IMR-90 (cell line): ENCODE measurements around the gene DNAH8. TPM values are rescaled to one million over a fixed set of nuclear protein-coding genes. Genes with fewer than 3 reads are reported as not detected.
A peak's percentile ranks its signal among the peaks of the same experiment; 100 is the strongest.

Experiments
- ATAC-seq: fragments of 200-7000 bp; cut with Tn5 transposase; 2 replicates; pipeline ENCODE4 v1.9.1; 2020; ENCODE audit warnings: low read depth, mild to moderate bottlenecking, moderate library complexity
- BruUV-seq: library from RNA; stranded (reverse); fragments of 400-500 nt; replicated peaks from 2 replicates; lab custom pipeline; 2021; lab: Mats Ljungman, UMichigan
- CTCF ChIA-PET: fragments of 300-600 bp; formaldehyde crosslinking; extraction: SDS; loops from one replicate; lab custom pipeline; 2021; ENCODE audit warnings: antibody characterized with exemption; lab: Yijun Ruan, JAX
- POLR2A ChIA-PET: fragments of 300-600 bp; sonication (Branson Sonifier 250); formaldehyde crosslinking; loops from one replicate; lab custom pipeline; 2022; ENCODE audit warnings: antibody characterized with exemption; ENCODE audit not compliant: unreplicated experiment; lab: Charles Lee
- DNase-seq: peaks from one replicate; pipeline ENCODE4 v3.0.0; 2013
- H2AFZ ChIP-seq: replicated peaks from 2 replicates; pipeline ENCODE3; 2013; ENCODE audit warnings: low read length, mild to moderate bottlenecking; ENCODE audit not compliant: poor library complexity
- H2AK5ac ChIP-seq: 2 replicates; pipeline ENCODE4 v1.6.1; 2013; ENCODE audit warnings: low read depth, low read length, inconsistent platforms
- H2AK9ac ChIP-seq: replicated peaks from 2 replicates; pipeline ENCODE3; 2013; ENCODE audit warnings: mild to moderate bottlenecking, low read depth, low read length, moderate library complexity; ENCODE audit not compliant: poor library complexity
- H2BK120ac ChIP-seq: 2 replicates; pipeline ENCODE4 v1.6.1; 2013; ENCODE audit warnings: low read depth, low read length, inconsistent platforms
- H2BK15ac ChIP-seq: 3 replicates; pipeline ENCODE4 v1.6.1; 2013; ENCODE audit warnings: low read depth, low read length, inconsistent platforms
- H2BK20ac ChIP-seq: 2 replicates; pipeline ENCODE4 v1.6.1; 2013; ENCODE audit warnings: low read depth, mild to moderate bottlenecking, inconsistent platforms, low read length, moderate library complexity
- H2BK5ac ChIP-seq: 2 replicates; pipeline ENCODE4 v1.6.1; 2013; ENCODE audit warnings: mild to moderate bottlenecking, low read depth, low read length, inconsistent platforms; ENCODE audit not compliant: poor library complexity, severe bottlenecking
- H3K14ac ChIP-seq: replicated peaks from 2 replicates; pipeline ENCODE4 v1.6.1; 2013; ENCODE audit warnings: low read depth, low read length, inconsistent platforms
- H3K18ac ChIP-seq: 2 replicates; pipeline ENCODE4 v1.6.1; 2013; ENCODE audit warnings: low read depth, low read length, control low read depth
- H3K23ac ChIP-seq: 2 replicates; pipeline ENCODE4 v1.6.1; 2013; ENCODE audit warnings: low read depth, low read length, inconsistent platforms
- H3K27ac ChIP-seq: 2 replicates; pipeline ENCODE4 v1.5.1; 2013; ENCODE audit warnings: mild to moderate bottlenecking, control low read depth, low read length; ENCODE audit not compliant: insufficient read depth
- H3K27me3 ChIP-seq: 2 replicates; pipeline ENCODE4 v1.6.1; 2013; ENCODE audit warnings: low read length; ENCODE audit not compliant: control insufficient read depth, insufficient read depth
- H3K36me3 ChIP-seq: 2 replicates; pipeline ENCODE4 v1.6.1; 2013; ENCODE audit warnings: low read length, mixed read lengths; ENCODE audit not compliant: control insufficient read depth, insufficient read depth
- H3K4ac ChIP-seq: 2 replicates; pipeline ENCODE4 v1.6.1; 2013; ENCODE audit warnings: low read depth, low read length, inconsistent platforms
- H3K4me1 ChIP-seq: 2 replicates; pipeline ENCODE4 v1.6.1; 2013; ENCODE audit warnings: low read length, mixed read lengths; ENCODE audit not compliant: control insufficient read depth, insufficient read depth
- H3K4me2 ChIP-seq: 2 replicates; pipeline ENCODE4 v1.6.1; 2013; ENCODE audit warnings: low read depth, mild to moderate bottlenecking, control low read depth, low read length, moderate library complexity
- H3K4me3 ChIP-seq: 2 replicates; pipeline ENCODE4 v1.5.1; 2013; ENCODE audit warnings: low read depth, mild to moderate bottlenecking, control low read depth, low read length, moderate library complexity; ENCODE audit not compliant: insufficient read depth
- H3K56ac ChIP-seq: 2 replicates; pipeline ENCODE4 v1.6.1; 2013; ENCODE audit warnings: low read length, inconsistent platforms; ENCODE audit not compliant: insufficient read depth; ENCODE audit errors: extremely low read depth
- H3K79me1 ChIP-seq, 2 experiments: 2 replicates each; pipeline ENCODE4 v1.6.1; 2013; ENCODE audit warnings: low read length in 2 of 2, inconsistent platforms in 1 of 2, low read depth in 1 of 2
- H3K9ac ChIP-seq: 2 replicates; pipeline ENCODE4 v1.6.1; 2013; ENCODE audit warnings: low read depth, low read length, control low read depth
- H3K9me1 ChIP-seq: 2 replicates; pipeline ENCODE4 v1.6.1; 2013; ENCODE audit warnings: low read length, inconsistent platforms; ENCODE audit not compliant: insufficient read depth
- H3K9me3 ChIP-seq: 2 replicates; pipeline ENCODE4 v1.6.1; 2013; ENCODE audit warnings: low read length; ENCODE audit not compliant: control insufficient read depth, insufficient read depth
- H4K20me1 ChIP-seq: 2 replicates; pipeline ENCODE4 v1.6.1; 2013; ENCODE audit warnings: low read length, inconsistent platforms; ENCODE audit not compliant: insufficient read depth
- H4K5ac ChIP-seq: 2 replicates; pipeline ENCODE4 v1.6.1; 2013; ENCODE audit warnings: mild to moderate bottlenecking, low read depth, low read length, control low read depth
- H4K8ac ChIP-seq, 2 experiments: 2 replicates each; pipeline ENCODE4 v1.6.1; 2013; ENCODE audit warnings: low read depth in 2 of 2, low read length in 2 of 2, control low read depth in 1 of 2, inconsistent platforms in 1 of 2
- H4K91ac ChIP-seq: 2 replicates; pipeline ENCODE4 v1.6.1; 2013; ENCODE audit warnings: low read depth, low read length, inconsistent platforms; ENCODE audit not compliant: insufficient read depth
- CEBPB ChIP-seq: IDR thresholded peaks from 2 replicates; pipeline ENCODE4 v1.6.1; 2012; ENCODE audit warnings: low read depth, low read length, improper control_type of control experiment
- RCOR1 ChIP-seq: IDR thresholded peaks from 2 replicates; pipeline ENCODE4 v1.6.1; 2012; ENCODE audit warnings: mild to moderate bottlenecking, low read length, improper control_type of control experiment; ENCODE audit not compliant: insufficient replicate concordance
- SMC3 ChIP-seq: fragments of 150-350 bp; IDR thresholded peaks from 2 replicates; pipeline ENCODE4 v1.6.1; 2016; ENCODE audit warnings: low read depth, mild to moderate bottlenecking, antibody characterized with exemption, low read length, moderate library complexity
- WGBS, 2 experiments: methylation state at CpG; one replicate each; pipeline versions ENCODE4 v1.1.5 to v1.1.7; 2013; ENCODE audit warnings: missing lambda C conversion rate in 2 of 2; ENCODE audit not compliant: insufficient read length in 1 of 2; ENCODE audit errors: extremely low coverage in 2 of 2; 5-methylcytosine and 5-hydroxymethylcytosine counted together
- dilution Hi-C: fragments of 300-500 bp; cut with HindIII; formaldehyde crosslinking; loops from one replicate; pipeline ENCODE4 v1.14.3; 2018; ENCODE audit warnings: low sequenced_read_pairs; ENCODE audit not compliant: unreplicated experiment
- in situ Hi-C: fragments of 300-500 bp; cut with MboI; formaldehyde crosslinking; loops from 3 replicates; pipeline ENCODE4 v1.14.3; 2019; ENCODE audit warnings: low sequenced_read_pairs, inconsistent platforms, mixed read lengths
- intact Hi-C: fragments of 100-400 bp; cut with micrococcal nuclease; formaldehyde crosslinking; loops from 2 replicates; pipeline ENCODE4 v1.10.0; 2022
- polyA plus RNA-seq, 3 experiments: library from polyadenylated mRNA; depleted of rRNA; stranded (reverse); fragments of >200 nt; gene quantifications; 2 replicates each; pipeline ENCODE4 v1.2.3, GENCODE V29; 2012; ENCODE audit warnings: low replicate concordance in 1 of 3
- total RNA-seq: library from RNA; depleted of rRNA; stranded (reverse); fragments of >200 nt; gene quantifications from 2 replicates; pipeline ENCODE4 v1.2.3, GENCODE V29; 2012

Gene DNAH8
- total and polyA plus RNA-seq, 2 of the 4 experiments (the other 2 are of a cell fraction) = not detected

DNA sequence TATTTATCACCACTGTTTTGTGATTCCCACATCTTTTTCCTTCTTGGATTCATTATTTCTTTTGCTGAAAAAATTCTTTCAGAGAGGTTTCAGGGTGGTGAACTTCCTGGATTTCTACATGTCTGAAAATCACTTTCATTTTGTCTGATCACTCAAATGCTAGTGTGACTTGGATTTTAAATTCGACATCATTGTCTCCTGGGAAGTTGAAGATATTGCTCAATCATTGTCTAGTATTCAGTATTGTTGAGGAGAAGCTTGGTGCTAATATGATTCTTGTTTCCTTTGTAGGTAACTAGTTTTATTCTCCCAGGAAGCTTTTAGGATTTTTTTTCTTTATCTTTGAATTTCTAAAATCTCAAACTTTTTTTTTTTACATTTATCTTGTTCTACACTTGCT, 45.0 kb downstream of the DNAH8 start:
- Histone ChIP-seq H2AK5ac (no peak overlapping the region), H3K4me1 (no peaks in the 10 kb centered on the region), H3K56ac (no peak overlapping the region), H4K8ac (no peak overlapping the region), H4K20me1 (no peaks in the 10 kb centered on the region), H2BK20ac (no peak overlapping the region), H3K27ac (no peak overlapping the region), H2BK120ac (no peak overlapping the region), H3K9ac (no peak overlapping the region), H3K4me2 (no peak overlapping the region), H3K9me1 (no peaks in the 10 kb centered on the region), H3K4me3 (no peak overlapping the region), H3K23ac (no peak overlapping the region), H2BK15ac (no peak overlapping the region), H2AK9ac (no peak overlapping the region), H3K27me3 (no peaks in the 10 kb centered on the region), H4K5ac (no peak overlapping the region), H3K4ac (no peak overlapping the region), H3K14ac (no peak overlapping the region), H3K79me1 (no peaks in the 10 kb centered on the region), H3K36me3 (no peaks in the 10 kb centered on the region), H2AFZ (no peak overlapping the region), H2BK5ac (no peak overlapping the region), H3K9me3 (no peaks in the 10 kb centered on the region), H4K91ac (no peak overlapping the region), H3K18ac (no peak overlapping the region)
- ChIA-PET POLR2A (no interaction called here), CTCF (interaction anchor here (0.7 kb wide), 1 partner anchor 1629 kb away, joined by 4 read pairs; no protein-coding TSS in a partner anchor)
- intact Hi-C loops = no loop called here
- BruUV-seq = no TSS peak
- no CpG with 5 or more reads among the region's 1 CpG for WGBS, 2 experiments
- dilution Hi-C loops = no loop called here
- TF ChIP-seq RCOR1 = no peak
- TF ChIP-seq SMC3 = no peak
- TF ChIP-seq CEBPB = peak; percentile 38; the same call in 1 of the 2 replicates
- in situ Hi-C loops = no loop called here
- no peak for ATAC-seq
- no peak for DNase-seq
